Activated CD4-positive, CD25-positive, alpha-beta regulatory T cell treated with anti-CD3 and anti-CD28 coated beads, Interleukin-2, amount 50 U/mL, for 24 hours (primary cell): Measurements from ENCODE around the gene ARFIP2.
"Not testable (repeated sequence)": the region's sequence is repeated elsewhere in the genome, so short reads cannot be mapped to it uniquely, and the experiment has no call there.

ENCODE experiments used
- ATAC-seq, 2 donors: fragments of 150-1000 bp; cut with Tn5 transposase; one replicate each; pipeline ENCODE4 v1.10.0; 2021; ENCODE audit warnings: mild to moderate bottlenecking in 1 of 2, moderate library complexity in 1 of 2

The ARFIP2 gene

GRCh38 chr11:6481012-6481923 lies at the start of gene ARFIP2, which contains the start of gene TIMM10B:
ARFIP2 (minus strand) TSS chr11:6481331; CDS start chr11:6480421, 910 bp downstream.
TIMM10B (plus strand) TSS chr11:6481501; CDS start chr11:6481517, 16 bp downstream.
- peak; percentile 98 to 99 for ATAC-seq

GRCh38 chr11:6530848-6531247 lies 49.7 kb upstream of the ARFIP2 start:
- peak; percentile 13 to 60 for ATAC-seq

GRCh38 chr11:6529266-6529665 lies 48.1 kb upstream of the ARFIP2 start:
- no peak for ATAC-seq

GRCh38 chr11:6526411-6527135 lies 45.4 kb upstream of the ARFIP2 start:
- peak in 1 of 2 donors; percentile 38 for ATAC-seq

GRCh38 chr11:6523253-6523652 lies 42.1 kb upstream of the ARFIP2 start:
- ATAC-seq, result peak; percentile 38 to 62

- not testable (repeated sequence) for ATAC-seq
Observed at GRCh38 chr11:6521946-6522345, 40.8 kb upstream of the ARFIP2 start.

- no peak for ATAC-seq
Observed at GRCh38 chr11:6520265-6520664, 39.1 kb upstream of the ARFIP2 start.

GRCh38 chr11:6516865-6517264 lies 35.7 kb upstream of the ARFIP2 start:
- ATAC-seq, result no peak

- peak; percentile 69 to 71 for ATAC-seq
Observed at GRCh38 chr11:6505577-6506240, 24.6 kb upstream of the ARFIP2 start.

GRCh38 chr11:6504166-6504565 lies 23.0 kb upstream of the ARFIP2 start:
- no peak for ATAC-seq

GRCh38 chr11:6502382-6502781 lies 21.3 kb upstream of the ARFIP2 start:
- ATAC-seq, result no peak

GRCh38 chr11:6498544-6498943 lies 17.4 kb upstream of the ARFIP2 start:
- ATAC-seq, result no peak

GRCh38 chr11:6498121-6498520 lies 17.0 kb upstream of the ARFIP2 start:
- no peak for ATAC-seq

- no peak for ATAC-seq
Observed at GRCh38 chr11:6497069-6497839, 16.1 kb upstream of the ARFIP2 start, which contains the start of gene DNHD1. DNHD1 (plus strand) TSS chr11:6497280; CDS start chr11:6498216, 936 bp downstream.

GRCh38 chr11:6489306-6489705 lies 8.2 kb upstream of the ARFIP2 start:
- ATAC-seq, result no peak

- ATAC-seq, result no peak
Observed at GRCh38 chr11:6488821-6489220, 7.7 kb upstream of the ARFIP2 start.

- ATAC-seq, result no peak
Observed at GRCh38 chr11:6488342-6488741, 7.2 kb upstream of the ARFIP2 start.

GRCh38 chr11:6486938-6487337 lies 5.8 kb upstream of the ARFIP2 start:
- no peak for ATAC-seq

GRCh38 chr11:6486256-6486655 lies 5.1 kb upstream of the ARFIP2 start:
- ATAC-seq, result no peak

- ATAC-seq, result no peak
Observed at GRCh38 chr11:6485661-6486060, 4.5 kb upstream of the ARFIP2 start.

GRCh38 chr11:6483015-6483414 lies 1.9 kb upstream of the ARFIP2 start:
- no peak for ATAC-seq

GRCh38 chr11:6482441-6482840 lies 1.3 kb upstream of the ARFIP2 start:
- ATAC-seq, result no peak
